Neural crest cell (in vitro differentiated cells): ENCODE results near the gene RS1. TPM values are rescaled to one million over a fixed set of nuclear protein-coding genes. Genes with fewer than 3 reads are reported as not detected.

Source experiments
- DNase-seq: peaks from one replicate; pipeline ENCODE4 v3.0.0; 2021; ENCODE audit warnings: low read depth, mixed read lengths, low spot score
- H3K27ac Mint-ChIP-seq: one replicate; pipeline ENCODE4 v1.8.0; 2021; ENCODE audit warnings: mild to moderate bottlenecking, mixed read lengths; ENCODE audit not compliant: unreplicated experiment
- H3K27me3 Mint-ChIP-seq: 2 replicates; pipeline ENCODE4 v1.8.0; 2021; ENCODE audit warnings: low read depth, mild to moderate bottlenecking, mixed read lengths
- H3K36me3 Mint-ChIP-seq: 2 replicates; pipeline ENCODE4 v1.8.0; 2021; ENCODE audit warnings: low read depth, mild to moderate bottlenecking, mixed read lengths
- H3K4me1 Mint-ChIP-seq: 2 replicates; pipeline ENCODE4 v1.8.0; 2021; ENCODE audit warnings: mixed read lengths
- H3K4me3 Mint-ChIP-seq: one replicate; pipeline ENCODE4 v1.8.0; 2021; ENCODE audit warnings: mild to moderate bottlenecking, mixed read lengths
- H3K9me3 Mint-ChIP-seq: 2 replicates; pipeline ENCODE4 v1.8.0; 2021; ENCODE audit warnings: mixed read lengths
- total RNA-seq: library from RNA; stranded (reverse); gene quantifications from 2 replicates; pipeline ENCODE4 v1.2.1, GENCODE V29; 2021
- TF ChIP-seq, protein P1 (sequence below): fragments of 200-600 bp; sonication (generic); conservative IDR thresholded peaks from 2 replicates; pipeline ENCODE4 v1.5.0; 2021; ENCODE audit warnings: antibody characterized with exemption, mild to moderate bottlenecking

RS1 gene
- total RNA-seq, 1 donor from 2014 or later = not detected

DNA sequence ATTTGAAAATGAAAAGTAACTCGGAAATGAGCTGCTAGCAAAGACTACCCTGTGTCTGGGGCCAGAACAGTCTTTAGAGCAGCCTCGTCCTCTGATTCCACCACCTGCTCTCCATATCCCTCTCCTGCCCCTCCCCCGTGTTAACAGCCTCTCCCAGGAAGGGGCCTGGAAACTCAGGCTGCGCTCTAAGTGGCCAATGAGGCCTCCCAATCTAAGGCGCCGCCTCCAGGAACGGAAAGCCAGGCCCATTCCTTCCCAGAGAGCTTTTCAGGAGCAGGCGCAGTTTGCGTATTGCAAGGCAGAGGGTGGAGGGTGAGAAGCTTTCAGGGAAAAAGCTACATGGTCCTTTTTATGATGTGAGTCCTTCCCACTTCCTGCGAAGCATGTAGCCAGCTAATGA is 31.2 kb downstream of the RS1 start:
- peaks cover 1% of the 10 kb centered on the region for H3K36me3 Mint-ChIP-seq
- H3K9me3 Mint-ChIP-seq = no peaks in the 10 kb centered on the region
- no peak for DNase-seq
- H3K27ac Mint-ChIP-seq = no peak overlapping the region
- no peaks in the 10 kb centered on the region for H3K27me3 Mint-ChIP-seq
- TF ChIP-seq, protein P1, sequence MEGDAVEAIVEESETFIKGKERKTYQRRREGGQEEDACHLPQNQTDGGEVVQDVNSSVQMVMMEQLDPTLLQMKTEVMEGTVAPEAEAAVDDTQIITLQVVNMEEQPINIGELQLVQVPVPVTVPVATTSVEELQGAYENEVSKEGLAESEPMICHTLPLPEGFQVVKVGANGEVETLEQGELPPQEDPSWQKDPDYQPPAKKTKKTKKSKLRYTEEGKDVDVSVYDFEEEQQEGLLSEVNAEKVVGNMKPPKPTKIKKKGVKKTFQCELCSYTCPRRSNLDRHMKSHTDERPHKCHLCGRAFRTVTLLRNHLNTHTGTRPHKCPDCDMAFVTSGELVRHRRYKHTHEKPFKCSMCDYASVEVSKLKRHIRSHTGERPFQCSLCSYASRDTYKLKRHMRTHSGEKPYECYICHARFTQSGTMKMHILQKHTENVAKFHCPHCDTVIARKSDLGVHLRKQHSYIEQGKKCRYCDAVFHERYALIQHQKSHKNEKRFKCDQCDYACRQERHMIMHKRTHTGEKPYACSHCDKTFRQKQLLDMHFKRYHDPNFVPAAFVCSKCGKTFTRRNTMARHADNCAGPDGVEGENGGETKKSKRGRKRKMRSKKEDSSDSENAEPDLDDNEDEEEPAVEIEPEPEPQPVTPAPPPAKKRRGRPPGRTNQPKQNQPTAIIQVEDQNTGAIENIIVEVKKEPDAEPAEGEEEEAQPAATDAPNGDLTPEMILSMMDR = no peak
- no peaks in the 10 kb centered on the region for H3K4me1 Mint-ChIP-seq
- H3K4me3 Mint-ChIP-seq = no peak overlapping the region

DNA sequence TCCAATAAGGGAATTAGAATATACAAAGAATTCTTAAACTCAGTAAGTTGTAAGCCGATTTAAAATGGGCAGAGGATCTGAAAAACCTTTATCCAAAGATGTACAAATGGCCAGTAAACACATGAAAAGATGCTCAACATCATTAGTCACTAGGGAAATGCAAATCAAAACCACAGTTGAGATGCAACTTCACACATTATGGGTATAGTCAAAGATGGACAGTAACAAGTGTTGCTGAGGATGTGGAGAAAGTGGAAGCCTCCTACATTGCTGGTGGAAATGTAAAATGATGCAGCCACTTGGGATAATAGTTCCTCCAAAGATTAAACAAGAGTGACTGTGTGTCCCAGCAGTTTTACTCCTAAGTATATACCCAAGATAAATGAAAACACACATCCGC is 32.6 kb downstream of the RS1 start:
- Mint-ChIP-seq H3K4me3 (no peak overlapping the region), H3K36me3 (peaks cover 3% of the 10 kb centered on the region), H3K4me1 (no peaks in the 10 kb centered on the region), H3K27me3 (no peaks in the 10 kb centered on the region), H3K9me3 (peaks cover 3% of the 10 kb centered on the region), H3K27ac (no peak overlapping the region)
- no peak for DNase-seq
- TF ChIP-seq, protein P1 = no peak

DNA sequence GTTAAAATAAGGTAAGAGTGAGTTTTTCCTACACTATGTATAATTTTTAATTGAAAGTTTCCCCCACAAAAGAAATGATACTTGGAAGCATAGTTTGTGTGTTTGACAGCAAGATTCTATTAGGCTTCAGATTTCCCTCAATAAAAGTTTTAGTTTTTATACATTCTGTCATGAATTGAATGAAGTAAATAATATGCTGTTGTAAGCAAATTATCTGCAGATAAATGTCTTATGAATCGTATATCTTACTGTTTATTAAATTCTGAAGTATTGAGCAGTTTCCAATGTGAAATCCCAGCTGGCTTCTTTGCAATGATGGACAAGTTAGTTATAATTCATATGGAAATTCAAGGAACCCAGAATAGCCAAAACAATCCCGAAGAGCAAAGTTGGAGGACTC is 33.5 kb downstream of the RS1 start:
- Mint-ChIP-seq H3K4me3 (no peak overlapping the region), H3K36me3 (peaks cover 3% of the 10 kb centered on the region), H3K4me1 (no peaks in the 10 kb centered on the region), H3K27me3 (no peaks in the 10 kb centered on the region), H3K9me3 (peaks cover 3% of the 10 kb centered on the region), H3K27ac (no peak overlapping the region)
- no peak for DNase-seq
- TF ChIP-seq, protein P1 = no peak

DNA sequence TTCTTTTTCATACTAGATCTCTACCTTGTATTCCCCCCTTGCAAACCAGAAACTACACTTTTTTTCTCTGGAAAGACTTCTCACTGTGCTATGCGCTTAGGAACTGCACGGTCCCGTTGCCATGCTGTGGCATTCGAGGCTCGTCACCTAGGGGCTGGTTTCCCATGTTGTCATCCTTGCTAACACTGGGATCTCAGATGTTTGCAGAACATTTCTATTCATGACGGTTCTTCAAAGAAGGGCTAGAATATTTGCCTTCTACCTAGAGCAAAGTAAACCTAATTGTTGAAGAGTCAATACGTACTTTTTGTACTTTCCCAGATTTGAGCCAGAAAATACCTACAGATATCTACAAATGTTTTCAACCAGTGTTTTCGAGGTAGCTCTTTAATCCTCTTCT is 41.0 kb downstream of the RS1 start:
- Mint-ChIP-seq H3K27me3 (no peaks in the 10 kb centered on the region), H3K36me3 (peaks cover 7% of the 10 kb centered on the region), H3K9me3 (peaks cover 3% of the 10 kb centered on the region), H3K27ac (no peak overlapping the region), H3K4me1 (no peaks in the 10 kb centered on the region), H3K4me3 (no peak overlapping the region)
- TF ChIP-seq, protein P1 = no peak
- no peak for DNase-seq

DNA sequence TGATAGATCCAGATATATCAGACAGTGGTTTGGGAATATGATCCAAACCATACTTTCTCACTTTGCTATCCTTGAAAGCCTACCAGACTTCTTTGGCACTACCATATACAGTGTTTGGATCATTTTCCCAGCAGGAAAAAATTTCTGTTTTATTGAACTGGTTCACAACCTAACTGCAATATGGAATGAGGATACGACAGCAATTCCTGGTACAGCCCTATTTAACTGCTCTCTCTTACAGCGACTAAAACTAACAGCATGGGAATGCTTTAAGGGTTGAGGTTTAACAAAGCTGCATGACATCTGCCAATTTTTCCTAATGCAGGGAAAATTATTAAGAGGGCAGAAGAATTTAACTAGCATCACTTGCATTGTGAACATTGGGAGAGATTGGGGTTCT is 47.3 kb downstream of the RS1 start:
- no peak for DNase-seq
- Mint-ChIP-seq H3K27ac (no peak overlapping the region), H3K27me3 (no peaks in the 10 kb centered on the region), H3K4me3 (no peak overlapping the region), H3K4me1 (no peaks in the 10 kb centered on the region), H3K9me3 (no peaks in the 10 kb centered on the region), H3K36me3 (peaks cover 4% of the 10 kb centered on the region)
- TF ChIP-seq, protein P1 = no peak

DNA sequence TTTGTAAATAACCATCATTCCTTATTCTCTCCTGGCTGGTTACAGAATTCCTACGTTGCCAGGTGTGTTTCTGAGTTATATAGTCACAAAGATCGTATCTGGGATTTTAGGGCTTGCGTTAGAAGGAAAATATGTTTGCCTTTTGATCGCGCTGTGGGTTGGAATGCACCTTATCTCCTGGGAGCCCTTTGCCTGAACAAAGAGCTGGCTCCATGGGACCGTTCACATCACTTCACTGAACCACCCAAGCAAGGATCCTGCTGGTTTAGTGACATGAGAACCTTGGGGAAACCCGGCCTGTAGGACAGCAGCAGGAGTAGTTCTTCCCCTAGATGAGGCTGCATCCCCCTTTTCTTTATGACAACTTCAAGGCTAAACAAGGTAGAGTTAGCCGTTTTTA is 51.6 kb downstream of the RS1 start:
- DNase-seq = no peak

More for the DNA sequence above, 51.6 kb downstream of the RS1 start:
- Mint-ChIP-seq H3K27me3 (no peaks in the 10 kb centered on the region), H3K36me3 (peaks cover 3% of the 10 kb centered on the region), H3K4me1 (peaks cover 12% of the 10 kb centered on the region), H3K27ac (no peak overlapping the region), H3K4me3 (no peak overlapping the region), H3K9me3 (no peaks in the 10 kb centered on the region)
- TF ChIP-seq, protein P1 = no peak
